ENCODE results near the gene DEFB113.

DNA sequence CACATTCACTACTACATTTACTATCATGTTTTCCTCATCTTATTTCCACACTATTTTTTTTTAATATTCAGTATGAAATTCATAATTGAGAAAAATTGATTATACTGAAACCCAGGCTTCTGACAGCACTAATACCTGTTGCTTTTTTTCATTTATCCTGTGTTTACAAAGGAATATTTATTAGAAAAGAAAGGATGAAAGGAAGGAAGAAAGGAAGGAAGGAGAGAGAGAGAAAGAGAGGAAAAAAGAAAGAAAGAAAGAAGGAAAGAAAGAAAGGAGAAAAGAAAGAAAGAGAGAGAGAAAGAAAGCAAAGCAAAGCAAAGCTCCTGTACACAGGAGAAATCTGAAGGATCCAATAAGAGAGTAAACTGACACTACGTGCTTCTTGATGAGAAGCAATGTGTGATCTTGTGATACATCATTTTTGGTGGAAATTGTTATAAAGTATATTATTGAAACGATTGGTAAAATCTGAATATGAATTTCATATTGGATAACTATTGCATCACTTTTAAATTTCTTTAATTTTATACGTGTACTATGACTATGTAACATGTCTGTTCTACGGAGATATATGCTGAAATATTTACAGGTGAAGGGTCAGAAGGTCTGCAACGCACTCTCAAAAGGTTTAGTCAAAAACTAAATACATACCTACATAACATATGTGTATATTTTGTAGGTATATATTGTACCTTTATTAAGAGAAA lies 49.3 kb downstream of the DEFB113 start:
- TF ChIP-seq, protein P1, sequence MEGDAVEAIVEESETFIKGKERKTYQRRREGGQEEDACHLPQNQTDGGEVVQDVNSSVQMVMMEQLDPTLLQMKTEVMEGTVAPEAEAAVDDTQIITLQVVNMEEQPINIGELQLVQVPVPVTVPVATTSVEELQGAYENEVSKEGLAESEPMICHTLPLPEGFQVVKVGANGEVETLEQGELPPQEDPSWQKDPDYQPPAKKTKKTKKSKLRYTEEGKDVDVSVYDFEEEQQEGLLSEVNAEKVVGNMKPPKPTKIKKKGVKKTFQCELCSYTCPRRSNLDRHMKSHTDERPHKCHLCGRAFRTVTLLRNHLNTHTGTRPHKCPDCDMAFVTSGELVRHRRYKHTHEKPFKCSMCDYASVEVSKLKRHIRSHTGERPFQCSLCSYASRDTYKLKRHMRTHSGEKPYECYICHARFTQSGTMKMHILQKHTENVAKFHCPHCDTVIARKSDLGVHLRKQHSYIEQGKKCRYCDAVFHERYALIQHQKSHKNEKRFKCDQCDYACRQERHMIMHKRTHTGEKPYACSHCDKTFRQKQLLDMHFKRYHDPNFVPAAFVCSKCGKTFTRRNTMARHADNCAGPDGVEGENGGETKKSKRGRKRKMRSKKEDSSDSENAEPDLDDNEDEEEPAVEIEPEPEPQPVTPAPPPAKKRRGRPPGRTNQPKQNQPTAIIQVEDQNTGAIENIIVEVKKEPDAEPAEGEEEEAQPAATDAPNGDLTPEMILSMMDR (IDR thresholded peaks at IDR 0.05), result no peak
- no peak for TF ChIP-seq POLR2A (IDR thresholded peaks at IDR 0.05)
